ENCODE measurements around the gene FBLN5.

FBLN5 gene, protein sequence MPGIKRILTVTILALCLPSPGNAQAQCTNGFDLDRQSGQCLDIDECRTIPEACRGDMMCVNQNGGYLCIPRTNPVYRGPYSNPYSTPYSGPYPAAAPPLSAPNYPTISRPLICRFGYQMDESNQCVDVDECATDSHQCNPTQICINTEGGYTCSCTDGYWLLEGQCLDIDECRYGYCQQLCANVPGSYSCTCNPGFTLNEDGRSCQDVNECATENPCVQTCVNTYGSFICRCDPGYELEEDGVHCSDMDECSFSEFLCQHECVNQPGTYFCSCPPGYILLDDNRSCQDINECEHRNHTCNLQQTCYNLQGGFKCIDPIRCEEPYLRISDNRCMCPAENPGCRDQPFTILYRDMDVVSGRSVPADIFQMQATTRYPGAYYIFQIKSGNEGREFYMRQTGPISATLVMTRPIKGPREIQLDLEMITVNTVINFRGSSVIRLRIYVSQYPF

DNA sequence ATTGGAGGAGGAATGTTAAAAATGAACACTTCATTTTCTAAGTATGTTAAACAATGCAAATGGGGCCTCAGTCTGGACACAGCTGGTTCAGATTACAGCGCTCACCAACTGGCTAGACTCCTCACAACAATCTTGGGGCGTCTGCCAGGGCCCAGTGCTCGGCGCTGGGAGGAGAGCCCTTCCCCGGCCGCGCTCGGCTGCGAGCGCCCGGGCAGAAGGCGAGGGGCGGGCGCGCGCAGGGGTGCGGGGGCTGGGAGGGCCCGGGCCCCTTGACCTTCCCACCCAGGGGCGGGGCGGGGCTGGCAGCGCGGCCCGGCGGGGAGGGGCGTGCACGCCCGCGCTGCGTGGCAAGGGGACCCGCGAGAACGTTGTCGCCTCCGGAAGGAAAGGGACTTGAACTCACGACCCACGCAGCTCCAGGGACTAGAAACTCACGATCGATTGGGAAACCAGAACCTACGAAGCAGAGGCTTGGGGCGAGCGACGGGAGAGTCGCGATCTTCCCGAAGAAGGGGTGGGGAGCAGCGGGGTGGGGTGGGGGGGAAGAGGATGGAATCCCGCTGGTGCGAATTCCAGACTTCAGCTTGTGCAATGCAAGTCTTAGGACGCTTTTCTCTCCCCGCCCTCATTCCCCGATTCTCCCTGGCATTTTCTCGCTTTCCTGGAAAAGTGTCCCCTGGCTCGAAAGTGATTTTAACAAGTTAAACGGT lies at the start of gene FBLN5:
Gene FBLN5, minus strand, starts transcription at position 220 of the 710 bp plus-strand sequence. CDS start 465 bp downstream, outside the sequence.
- DNase-seq: no peak

DNA sequence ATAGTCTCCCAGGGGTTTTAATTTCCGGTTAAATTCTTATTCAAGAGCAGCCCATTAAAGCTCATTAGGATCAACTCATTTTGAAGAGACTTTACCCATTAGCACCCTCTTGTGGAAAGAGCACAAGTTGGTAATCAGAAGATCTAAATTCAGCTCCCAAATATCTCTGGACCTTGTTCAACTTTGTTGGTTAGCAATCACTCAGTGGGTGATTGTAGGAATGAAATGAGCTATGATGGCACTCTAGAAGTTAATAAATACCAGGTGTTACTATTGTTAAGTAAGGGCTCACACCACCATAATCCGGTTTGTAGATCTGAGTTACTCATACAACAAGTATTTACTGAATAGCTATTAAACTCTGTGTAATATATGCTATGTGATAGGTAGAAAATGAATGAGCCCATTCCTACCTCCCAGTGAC lies 49.5 kb upstream of the FBLN5 start:
- DNase-seq: peak; percentile 62

- no peak for DNase-seq
Measured at GRCh38 chr14:91987192-91987591, 39.7 kb upstream of the FBLN5 start.

DNA sequence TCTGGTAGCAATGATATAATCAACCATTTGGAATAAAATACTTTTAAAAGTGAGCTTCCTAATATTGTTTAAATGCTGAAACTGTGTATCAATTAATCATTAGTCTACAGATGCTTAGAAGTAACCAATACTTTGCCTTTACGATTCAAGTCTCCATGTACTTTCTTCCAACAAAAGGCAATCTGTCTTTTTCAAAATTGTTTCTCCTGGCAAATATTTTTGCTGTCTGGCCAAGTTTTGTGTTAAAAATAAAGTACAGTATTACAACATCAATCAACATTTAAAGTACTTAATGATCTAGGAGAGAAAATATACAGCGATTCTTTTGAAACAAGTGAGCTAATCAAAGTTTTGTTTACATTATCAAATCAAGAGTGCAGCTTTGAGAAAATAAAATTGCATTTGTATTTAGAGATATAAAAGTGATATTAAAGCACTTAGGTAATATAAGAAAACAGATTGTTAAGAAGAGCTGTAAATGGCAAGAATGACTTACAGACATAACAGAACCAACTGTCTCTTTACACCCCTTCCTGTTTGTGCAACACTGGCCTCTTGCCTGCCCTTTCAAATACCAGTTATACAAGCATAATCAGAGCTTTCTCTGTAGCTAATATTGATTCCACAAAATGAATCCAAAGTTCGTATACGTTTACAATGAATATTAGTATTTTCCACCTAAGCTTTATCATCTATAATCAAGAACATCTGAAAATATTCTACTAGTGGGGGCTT lies 38.2 kb upstream of the FBLN5 start:
- no peak for DNase-seq

DNA sequence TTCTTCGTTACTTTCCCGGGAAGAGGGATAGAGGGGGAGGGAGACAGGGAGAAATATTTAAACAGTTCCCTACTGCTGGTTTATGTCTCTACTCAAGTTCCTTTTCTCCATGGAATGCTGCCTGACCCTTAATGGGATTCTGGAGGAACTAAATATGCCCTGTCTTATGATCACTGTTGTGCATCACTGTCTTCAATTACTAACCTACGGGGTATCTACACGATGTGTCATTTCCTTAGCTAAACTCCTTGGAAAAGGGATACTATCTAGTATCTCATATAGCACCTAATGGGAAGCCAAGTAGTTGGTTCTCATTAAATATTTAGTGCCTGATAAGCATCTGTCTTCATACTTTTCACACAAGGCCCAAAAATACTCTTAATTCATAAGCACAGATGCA lies 37.5 kb upstream of the FBLN5 start:
- no peak for DNase-seq

DNA sequence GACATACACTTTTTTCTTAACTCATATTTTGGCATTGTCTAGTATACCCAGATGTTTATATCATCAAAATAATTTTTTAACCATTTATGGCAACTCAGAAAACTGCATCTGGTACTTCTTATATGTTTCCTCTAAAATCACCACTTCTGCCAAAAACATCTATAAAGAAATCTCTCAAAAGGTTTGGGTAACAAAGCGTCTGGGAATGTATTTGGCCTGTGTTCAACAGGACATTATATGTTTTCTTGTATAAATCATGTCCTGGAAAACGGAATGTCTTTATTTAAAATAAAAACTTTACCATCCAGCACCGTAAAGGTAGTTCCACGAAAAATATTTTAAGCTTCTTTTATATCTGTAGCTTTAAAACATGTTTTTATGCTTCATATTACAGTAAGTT lies 36.1 kb upstream of the FBLN5 start:
- DNase-seq: no peak

DNA sequence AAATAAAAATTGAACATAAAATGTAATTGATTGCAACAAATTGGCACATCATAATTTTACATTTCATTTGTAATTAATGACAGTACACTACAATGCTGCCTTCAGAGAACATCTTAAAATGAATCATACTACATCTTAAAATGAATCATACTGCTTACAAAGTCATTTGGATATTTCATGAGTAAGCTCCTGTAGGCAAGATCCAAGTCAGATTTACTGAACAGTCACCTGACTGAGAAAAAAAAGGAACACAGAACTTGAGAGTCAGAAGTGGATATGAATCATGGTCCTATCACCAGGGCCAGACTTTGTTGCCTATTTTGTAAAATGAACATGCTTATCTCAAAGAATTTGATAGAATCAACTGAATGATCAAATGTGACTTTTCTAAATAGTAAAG lies 32.7 kb upstream of the FBLN5 start:
- DNase-seq: no peak

- no peak for DNase-seq
Measured at GRCh38 chr14:91977884-91978283, 30.4 kb upstream of the FBLN5 start.

DNA sequence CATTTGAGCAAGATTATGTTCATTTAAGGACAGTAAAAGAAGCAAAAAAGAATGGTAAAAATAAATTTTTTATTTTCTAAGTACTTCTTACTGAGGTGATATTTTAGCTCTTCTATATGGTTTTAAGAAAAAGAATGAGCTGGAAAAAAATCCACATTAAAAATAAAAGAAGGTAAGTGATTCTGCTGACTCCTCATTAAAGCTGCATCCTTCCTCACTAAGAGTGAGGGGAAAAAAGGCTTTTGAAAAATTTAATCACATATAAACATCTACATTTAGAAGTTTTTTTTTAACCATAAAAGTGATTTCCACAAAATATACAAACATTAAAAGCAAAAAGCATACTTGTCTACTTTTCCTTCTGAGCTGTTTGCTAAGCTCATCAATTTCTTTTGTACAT lies 28.3 kb upstream of the FBLN5 start:
- no peak for DNase-seq

- DNase-seq: no peak
Measured at GRCh38 chr14:91971188-91971778, 23.8 kb upstream of the FBLN5 start.

GRCh38 chr14:91968280-91968679 lies 20.8 kb upstream of the FBLN5 start:
- no peak for DNase-seq

DNA sequence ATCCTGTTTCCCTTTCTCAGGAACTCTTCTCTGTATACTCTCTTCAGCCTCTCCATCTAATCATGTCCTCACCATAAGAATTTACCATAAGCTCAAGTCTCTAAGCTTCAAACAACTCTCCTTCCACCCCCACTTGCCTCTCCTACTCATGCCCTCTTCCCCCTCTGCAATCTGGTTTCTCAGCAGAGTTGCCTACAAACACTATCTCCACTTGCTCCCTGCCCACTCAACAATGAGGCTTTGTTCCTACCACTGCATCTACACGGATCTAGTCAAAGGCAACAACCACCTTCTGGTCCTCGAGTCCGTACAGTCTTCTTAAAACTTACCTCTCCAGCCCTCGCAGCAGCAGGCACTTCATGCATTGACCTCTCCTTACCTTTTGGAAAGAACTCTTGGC lies 17.2 kb upstream of the FBLN5 start:
- DNase-seq: no peak

GRCh38 chr14:91964011-91964410 lies 16.5 kb upstream of the FBLN5 start:
- no peak for DNase-seq

DNA sequence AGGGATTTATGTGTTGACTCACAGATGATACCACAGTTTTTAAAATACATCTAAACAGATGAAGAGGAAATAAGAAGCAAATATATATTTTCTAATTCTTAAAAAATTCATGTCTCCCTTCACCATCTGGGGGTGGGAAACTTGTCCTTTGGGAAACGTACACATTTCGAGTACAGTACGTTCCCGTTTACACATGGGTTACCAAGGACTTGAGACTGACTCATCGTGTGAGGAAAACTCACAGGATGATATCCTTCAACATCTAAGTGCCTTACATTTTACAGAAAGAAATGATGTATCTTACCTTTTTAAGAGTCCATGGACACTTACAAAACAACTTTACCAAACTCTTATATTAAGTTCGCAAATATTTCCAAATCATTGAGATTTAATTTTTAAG lies 16.0 kb upstream of the FBLN5 start:
- DNase-seq: no peak

DNA sequence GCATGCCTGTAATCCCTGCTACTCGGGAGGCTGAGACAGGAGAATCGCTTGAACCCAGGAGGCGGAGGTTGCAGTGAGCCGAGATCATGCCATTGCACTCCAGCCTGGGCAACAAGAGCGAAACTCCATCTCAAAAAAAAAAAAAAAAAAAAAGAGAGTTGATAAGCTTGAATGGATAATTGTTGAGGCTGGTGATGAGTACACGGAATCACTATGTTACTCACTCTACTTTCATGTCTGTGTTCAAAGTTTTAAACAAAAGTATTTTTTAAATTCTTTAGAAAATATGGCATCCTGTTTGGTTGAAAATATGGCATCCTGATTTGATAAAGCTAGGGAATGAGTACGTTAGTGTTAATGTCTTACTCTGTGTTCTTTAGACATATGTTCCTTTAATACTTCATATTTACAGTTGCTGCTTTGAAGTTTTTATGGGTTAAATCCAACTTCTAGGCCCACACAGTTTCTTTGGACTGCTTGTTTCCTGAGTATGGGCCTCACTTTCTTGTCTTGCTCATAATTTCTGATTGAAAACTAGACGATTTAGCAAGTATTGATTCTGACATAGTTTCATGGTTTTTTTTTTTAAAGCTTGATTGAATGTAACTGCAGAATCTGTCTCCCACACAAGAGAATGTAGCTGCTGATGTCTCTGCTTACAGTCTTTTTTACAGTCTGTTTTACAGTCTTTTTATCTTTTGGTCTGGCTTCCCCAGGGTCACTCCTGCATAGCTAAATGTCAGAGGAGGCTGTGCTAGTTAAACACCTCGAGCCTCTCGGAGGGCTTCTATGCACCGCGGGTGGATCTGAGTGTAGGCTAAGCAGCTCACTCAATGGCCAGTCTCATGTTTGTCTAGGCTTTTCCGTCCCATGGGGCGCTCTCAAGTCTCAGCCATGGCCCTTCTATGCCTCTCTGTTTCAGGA lies 14.1 kb upstream of the FBLN5 start:
- DNase-seq: no peak

DNA sequence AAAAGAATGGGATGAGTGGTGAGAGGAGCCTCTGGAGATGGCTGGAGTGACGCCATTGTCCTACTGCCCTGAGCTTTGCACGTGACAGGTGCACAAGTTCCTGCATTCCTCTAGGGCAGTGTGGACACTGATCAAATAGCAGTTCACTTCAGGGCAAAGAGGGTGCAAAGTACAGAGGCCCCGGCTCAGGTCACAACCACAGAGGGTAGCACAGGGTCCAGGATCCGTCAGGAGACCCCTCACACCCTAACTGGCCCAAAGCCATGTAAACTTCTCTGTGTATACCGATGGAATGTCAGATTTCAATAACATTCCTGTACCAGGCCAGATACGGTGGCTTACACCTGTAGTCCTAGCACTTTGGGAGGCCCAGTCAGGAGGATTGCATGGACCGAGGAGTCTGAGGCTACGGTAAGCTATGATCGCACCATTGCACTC lies 10.4 kb upstream of the FBLN5 start:
- no peak for DNase-seq

GRCh38 chr14:91956616-91957015 lies 9.1 kb upstream of the FBLN5 start:
- no peak for DNase-seq

DNA sequence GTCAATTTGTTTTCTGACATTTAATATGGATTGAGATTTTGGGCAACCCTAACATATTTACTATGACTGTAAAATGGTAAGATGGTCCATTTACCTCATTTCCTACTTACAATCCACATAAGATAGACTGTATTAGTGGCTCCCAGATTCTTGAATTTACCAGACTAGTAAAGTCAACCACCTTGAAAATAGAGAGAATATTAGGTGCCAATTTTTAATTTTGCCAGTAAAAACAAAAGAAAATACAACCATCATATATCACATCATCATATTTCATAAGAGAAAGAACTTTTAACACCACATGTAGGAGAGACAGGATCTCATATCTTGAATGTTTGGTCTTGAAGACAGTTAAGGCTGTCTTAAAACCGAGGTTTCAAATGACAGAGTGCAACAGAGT lies 7.7 kb upstream of the FBLN5 start:
- no peak for DNase-seq

DNA sequence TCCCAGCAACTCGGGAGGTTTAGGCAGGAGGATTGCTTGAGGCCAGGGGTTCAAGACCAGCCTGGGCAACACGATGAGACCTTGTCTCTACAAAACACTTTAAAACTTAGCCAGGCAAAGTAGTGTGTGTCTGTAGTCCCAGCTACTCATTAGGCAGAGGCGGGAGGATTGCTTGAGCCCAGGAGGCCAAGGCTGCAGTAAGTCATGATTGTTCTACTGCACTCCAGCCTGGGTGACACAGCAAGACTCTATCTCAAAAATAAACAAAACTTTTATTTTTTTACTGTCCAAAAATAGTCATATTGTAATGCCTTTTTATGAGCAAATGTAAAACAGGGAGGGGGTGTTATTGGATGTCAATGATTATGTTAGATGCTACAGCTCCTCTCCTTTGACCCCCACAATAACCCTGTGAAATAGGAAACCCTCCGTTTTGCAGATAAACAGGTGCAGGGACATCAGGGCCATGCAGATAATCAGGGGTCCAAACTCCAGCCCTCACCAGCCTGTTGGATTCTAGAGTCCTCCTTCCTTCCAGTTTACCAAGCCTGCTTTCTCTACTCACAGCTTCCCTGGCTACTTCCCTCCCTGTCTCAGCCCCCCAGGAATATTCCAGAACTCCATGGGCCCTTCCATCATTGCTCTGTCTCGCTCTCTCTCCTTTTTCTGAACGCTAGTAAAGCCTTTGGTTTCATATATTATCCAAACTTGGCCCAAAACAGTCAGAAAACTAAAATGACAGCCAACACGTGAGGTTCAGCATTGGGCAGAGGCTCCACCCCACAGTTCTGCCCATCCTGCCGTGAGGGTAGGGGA lies 5.9 kb upstream of the FBLN5 start:
- no peak for DNase-seq

DNA sequence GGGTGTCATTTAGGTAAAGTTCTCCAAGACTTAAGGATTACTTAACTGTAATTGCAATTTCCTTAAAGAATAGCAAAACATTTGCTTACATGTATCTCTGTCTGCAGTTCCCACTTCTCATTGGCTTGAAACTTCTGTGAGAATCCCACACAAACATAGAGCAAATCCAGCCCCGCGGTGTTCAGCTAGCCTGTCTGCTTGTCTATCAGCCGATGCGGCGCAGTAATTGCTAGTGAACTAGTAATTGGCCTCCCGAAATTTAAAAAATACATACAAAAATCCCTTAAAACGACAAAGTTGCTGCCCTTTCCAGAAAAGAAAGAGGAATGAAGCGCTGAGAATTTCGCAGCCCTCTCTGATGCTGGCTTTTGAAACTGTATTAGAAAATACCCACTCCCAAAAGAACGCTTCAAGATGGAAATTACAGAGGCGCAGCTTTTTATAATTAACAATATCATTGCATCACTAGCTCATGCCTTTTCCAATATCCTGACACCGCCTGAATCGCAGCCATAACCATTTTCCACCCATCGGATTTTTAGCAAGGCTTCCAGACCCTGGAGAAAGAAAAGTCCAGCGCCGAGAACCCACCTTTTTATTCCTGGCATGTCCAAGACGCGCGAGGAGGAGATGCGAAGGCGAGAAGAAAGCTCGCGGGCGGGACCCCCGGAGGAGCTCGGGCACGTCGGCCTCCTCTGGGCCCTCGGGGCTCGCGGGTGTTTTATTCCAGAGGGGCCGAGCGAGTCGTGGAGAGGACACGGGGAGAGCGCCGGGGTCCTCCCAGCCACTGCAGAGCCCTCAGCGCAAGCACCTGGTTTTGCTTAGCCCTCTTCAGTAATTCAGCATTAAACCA lies 646 bp downstream of the FBLN5 start:
- peak; percentile 41 for DNase-seq
